COLO668 (cell line): ENCODE results near the gene PIK3IP1.
A peak's percentile ranks its signal among the peaks of the same experiment; 100 is the strongest.

ENCODE experiments used
- DNase-seq: peaks from one replicate; lab custom pipeline; 2025; ENCODE audit not compliant: unreplicated experiment; lab: John Stamatoyannopoulos, UW

The PIK3IP1 gene

GRCh38 chr22:31313366-31314147 lies 21.3 kb upstream of the PIK3IP1 start:
- DNase-seq = peak; percentile 77

GRCh38 chr22:31308181-31308580 lies 15.9 kb upstream of the PIK3IP1 start:
- no peak for DNase-seq

GRCh38 chr22:31305194-31305593 lies 12.9 kb upstream of the PIK3IP1 start:
- no peak for DNase-seq

- DNase-seq = no peak
Observed at GRCh38 chr22:31302537-31302936, 10.2 kb upstream of the PIK3IP1 start.

GRCh38 chr22:31302006-31302405 lies 9.7 kb upstream of the PIK3IP1 start:
- no peak for DNase-seq

- no peak for DNase-seq
Observed at GRCh38 chr22:31300896-31301295, 8.6 kb upstream of the PIK3IP1 start.

GRCh38 chr22:31295831-31296657 lies 3.8 kb upstream of the PIK3IP1 start:
- DNase-seq = no peak

- no peak for DNase-seq
Observed at GRCh38 chr22:31295360-31295759, 3.1 kb upstream of the PIK3IP1 start.

- peak; percentile 38 for DNase-seq
Observed at GRCh38 chr22:31291481-31292235, 630 bp downstream of the PIK3IP1 start.

GRCh38 chr22:31290494-31291471 lies 1.5 kb downstream of the PIK3IP1 start:
- peak; percentile 99 for DNase-seq

GRCh38 chr22:31289344-31289743 lies 2.9 kb downstream of the PIK3IP1 start:
- peak; percentile 93 for DNase-seq

- DNase-seq = no peak
Observed at GRCh38 chr22:31288496-31289240, 3.6 kb downstream of the PIK3IP1 start.

- DNase-seq = no peak
Observed at GRCh38 chr22:31287818-31288495, 4.3 kb downstream of the PIK3IP1 start.

- no peak for DNase-seq
Observed at GRCh38 chr22:31286360-31287255, 5.7 kb downstream of the PIK3IP1 start.

GRCh38 chr22:31284281-31285155 lies 7.8 kb downstream of the PIK3IP1 start:
- no peak for DNase-seq

GRCh38 chr22:31282748-31283468 lies 9.4 kb downstream of the PIK3IP1 start:
- no peak for DNase-seq
